Measurements from ENCODE around the gene C20orf204.
"Not testable (repeated sequence)": the region's sequence is repeated elsewhere in the genome, so short reads cannot be mapped to it uniquely, and the experiment has no call there.

Gene C20orf204

GRCh38 chr20:64035933-64036345 lies at the start of gene C20orf204:
C20orf204 (plus strand) TSS chr20:64036182; CDS start chr20:64036324, 142 bp downstream.
- no peak for DNase-seq (ENCODE audit: low spot score)

GRCh38 chr20:64000906-64001305 lies 35.1 kb upstream of the C20orf204 start:
- no peak for DNase-seq (ENCODE audit: low spot score)

GRCh38 chr20:64001607-64002011 lies 34.4 kb upstream of the C20orf204 start:
- no peak for DNase-seq (ENCODE audit: low spot score)

GRCh38 chr20:64003960-64004725 lies 31.8 kb upstream of the C20orf204 start:
- DNase-seq (ENCODE audit: low spot score) = no peak

- no peak for DNase-seq (ENCODE audit: low spot score)
Observed at GRCh38 chr20:64005394-64005793, 30.6 kb upstream of the C20orf204 start.

GRCh38 chr20:64006490-64006889 lies 29.5 kb upstream of the C20orf204 start:
- no peak for DNase-seq (ENCODE audit: low spot score)

GRCh38 chr20:64006902-64007301 lies 29.1 kb upstream of the C20orf204 start:
- no peak for DNase-seq (ENCODE audit: low spot score)

GRCh38 chr20:64009811-64010387 lies 26.1 kb upstream of the C20orf204 start:
- no peak for DNase-seq (ENCODE audit: low spot score)

GRCh38 chr20:64010711-64011237 lies 25.2 kb upstream of the C20orf204 start:
- no peak for DNase-seq (ENCODE audit: low spot score)

- DNase-seq (ENCODE audit: low spot score) = no peak
Observed at GRCh38 chr20:64011366-64011779, 24.6 kb upstream of the C20orf204 start.

- not testable (repeated sequence) for DNase-seq (ENCODE audit: low spot score)
Observed at GRCh38 chr20:64012385-64013154, 23.4 kb upstream of the C20orf204 start.

GRCh38 chr20:64015635-64016034 lies 20.3 kb upstream of the C20orf204 start:
- no peak for DNase-seq (ENCODE audit: low spot score)

GRCh38 chr20:64021124-64021975 lies 14.6 kb upstream of the C20orf204 start:
- DNase-seq (ENCODE audit: low spot score) = no peak

- no peak for DNase-seq (ENCODE audit: low spot score)
Observed at GRCh38 chr20:64022671-64023360, 13.2 kb upstream of the C20orf204 start.

GRCh38 chr20:64023361-64024140 lies 12.4 kb upstream of the C20orf204 start:
- DNase-seq (ENCODE audit: low spot score) = no peak

GRCh38 chr20:64024141-64024990 lies 11.6 kb upstream of the C20orf204 start:
- no peak for DNase-seq (ENCODE audit: low spot score)

GRCh38 chr20:64025101-64025825 lies 10.7 kb upstream of the C20orf204 start:
- no peak for DNase-seq (ENCODE audit: low spot score)

GRCh38 chr20:64025826-64026412 lies 10.1 kb upstream of the C20orf204 start:
- no peak for DNase-seq (ENCODE audit: low spot score)
